Tibial artery (tissue), 4 donors: ENCODE results near the gene PFDN5.

Experiments used
- DNase-seq, 2 donors: peaks; one replicate each; pipeline ENCODE4 v3.0.0-alpha.2; 2019
- H3K27ac ChIP-seq, 2 donors: fragments of 200-600 bp; sonication (generic) in 1 of 2; 1 replicate in 1 of 2; 2 replicates in 1 of 2; pipeline ENCODE4 v1.5.1; 2018 to 2019; ENCODE audit warnings: mild to moderate bottlenecking in 1 of 2
- H3K27me3 ChIP-seq, 2 donors: fragments of 200-600 bp; sonication (generic) in 1 of 2; one replicate each; pipeline versions ENCODE4 v1.5.1 to v1.6.0; 2016 to 2019
- H3K36me3 ChIP-seq, 3 donors: fragments of 200-600 bp; sonication (generic) in 2 of 3; one replicate each; pipeline ENCODE4 v1.5.1; 2016 to 2019; ENCODE audit warnings: mild to moderate bottlenecking in 2 of 3
- H3K4me1 ChIP-seq, 4 donors: fragments of 200-600 bp; sonication (generic) in 2 of 4; 1 replicate in 3 of 4; 2 replicates in 1 of 4; pipeline ENCODE4 v1.5.1; 2016 to 2019
- H3K4me3 ChIP-seq, 2 donors: fragments of 200-600 bp; sonication (generic) in 1 of 2; 1 replicate in 1 of 2; 2 replicates in 1 of 2; pipeline ENCODE4 v1.5.1; 2018 to 2019; ENCODE audit warnings: mild to moderate bottlenecking in 2 of 2
- H3K9me3 ChIP-seq, 3 donors: fragments of 200-600 bp; sonication (generic) in 1 of 3; one replicate each; pipeline ENCODE4 v1.5.1; 2016 to 2019
- intact Hi-C: fragments of 100-400 bp; cut with DNase I; formaldehyde crosslinking; loops from one replicate; pipeline ENCODE4 v1.15.0; 2023; ENCODE audit warnings: low total_unique reads
- TF ChIP-seq, protein P1 (sequence below), 2 experiments: fragments of 200-600 bp in 1 of 2; fragments of 450-650 bp in 1 of 2; IDR thresholded peaks; one replicate each; pipeline ENCODE4 v1.5.1; 2017 to 2019; ENCODE audit warnings: antibody characterized with exemption in 2 of 2, mild to moderate bottlenecking in 1 of 2, moderate library complexity in 1 of 2

PFDN5 gene

DNA sequence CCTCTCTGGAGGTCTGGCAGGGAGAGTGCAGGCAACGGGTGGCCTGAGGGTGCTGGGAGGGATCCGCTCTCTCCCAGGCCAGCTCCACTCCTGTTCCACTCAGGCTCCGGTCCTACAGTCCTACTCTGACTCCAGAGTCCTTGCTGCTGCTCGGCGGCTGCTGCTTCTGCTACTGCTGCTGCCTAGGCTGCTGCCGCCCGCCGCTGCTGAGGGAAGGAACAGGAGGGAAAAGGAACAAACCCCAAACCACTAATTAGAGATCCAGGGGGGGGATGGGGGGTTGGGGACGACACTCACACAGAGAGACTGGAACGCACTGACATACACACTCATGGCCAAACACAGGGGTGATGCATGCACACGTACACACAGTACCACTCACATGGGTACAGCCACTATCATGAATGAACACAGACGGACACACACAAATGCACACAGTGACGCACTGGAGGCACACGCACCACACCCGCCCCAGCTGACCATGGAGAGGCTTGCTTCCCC is 40.9 kb downstream of the PFDN5 start, which contains the start of gene SP7:
Gene SP7 (minus strand): TSS at position 174 of the 501 bp plus-strand sequence. CDS start 708 bp downstream, outside the sequence.
- H3K27me3 ChIP-seq = peaks cover 0 to 71% of the 10 kb centered on the region in 2 donors
- no peaks in the 10 kb centered on the region for H3K36me3 ChIP-seq
- no peak within 1 kb of the TSS for H3K4me3 ChIP-seq
- intact Hi-C loops = no loop called here
- no peaks in the 10 kb centered on the region for H3K4me1 ChIP-seq
- TF ChIP-seq, protein P1, sequence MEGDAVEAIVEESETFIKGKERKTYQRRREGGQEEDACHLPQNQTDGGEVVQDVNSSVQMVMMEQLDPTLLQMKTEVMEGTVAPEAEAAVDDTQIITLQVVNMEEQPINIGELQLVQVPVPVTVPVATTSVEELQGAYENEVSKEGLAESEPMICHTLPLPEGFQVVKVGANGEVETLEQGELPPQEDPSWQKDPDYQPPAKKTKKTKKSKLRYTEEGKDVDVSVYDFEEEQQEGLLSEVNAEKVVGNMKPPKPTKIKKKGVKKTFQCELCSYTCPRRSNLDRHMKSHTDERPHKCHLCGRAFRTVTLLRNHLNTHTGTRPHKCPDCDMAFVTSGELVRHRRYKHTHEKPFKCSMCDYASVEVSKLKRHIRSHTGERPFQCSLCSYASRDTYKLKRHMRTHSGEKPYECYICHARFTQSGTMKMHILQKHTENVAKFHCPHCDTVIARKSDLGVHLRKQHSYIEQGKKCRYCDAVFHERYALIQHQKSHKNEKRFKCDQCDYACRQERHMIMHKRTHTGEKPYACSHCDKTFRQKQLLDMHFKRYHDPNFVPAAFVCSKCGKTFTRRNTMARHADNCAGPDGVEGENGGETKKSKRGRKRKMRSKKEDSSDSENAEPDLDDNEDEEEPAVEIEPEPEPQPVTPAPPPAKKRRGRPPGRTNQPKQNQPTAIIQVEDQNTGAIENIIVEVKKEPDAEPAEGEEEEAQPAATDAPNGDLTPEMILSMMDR (IDR thresholded peaks at IDR 0.05) = no peak
- H3K9me3 ChIP-seq = no peaks in the 10 kb centered on the region
- no peak for DNase-seq
- no peak within 1 kb of the TSS for H3K27ac ChIP-seq

DNA sequence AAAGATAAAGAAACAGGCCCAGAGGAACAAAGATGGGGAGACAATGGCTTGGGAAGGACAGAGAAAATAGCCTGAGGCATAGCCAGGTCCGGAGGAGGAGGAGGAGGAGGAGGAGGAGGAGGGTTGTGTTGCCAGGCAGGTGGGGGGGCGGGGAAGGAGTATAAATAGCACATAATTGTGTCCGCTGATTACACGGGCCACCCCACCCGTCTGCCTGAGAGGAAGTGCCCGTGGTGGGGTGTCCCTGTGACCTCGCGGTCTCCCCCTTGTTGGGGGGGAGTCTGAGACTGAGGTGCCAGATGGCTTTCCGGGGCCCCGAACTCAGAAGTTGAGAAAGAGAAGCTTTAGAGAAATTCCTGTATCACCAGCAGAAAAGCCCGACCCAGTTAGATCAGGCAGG is 42.7 kb downstream of the PFDN5 start:
- H3K4me1 ChIP-seq = no peaks in the 10 kb centered on the region
- H3K27me3 ChIP-seq = peaks cover 0 to 58% of the 10 kb centered on the region in 2 donors
- intact Hi-C loops = no loop called here
- no peaks in the 10 kb centered on the region for H3K36me3 ChIP-seq
- no peak for DNase-seq
- H3K9me3 ChIP-seq = no peaks in the 10 kb centered on the region
- TF ChIP-seq, protein P1 (IDR thresholded peaks at IDR 0.05) = no peak
- no peak overlapping the region for H3K4me3 ChIP-seq
- no peak overlapping the region for H3K27ac ChIP-seq

DNA sequence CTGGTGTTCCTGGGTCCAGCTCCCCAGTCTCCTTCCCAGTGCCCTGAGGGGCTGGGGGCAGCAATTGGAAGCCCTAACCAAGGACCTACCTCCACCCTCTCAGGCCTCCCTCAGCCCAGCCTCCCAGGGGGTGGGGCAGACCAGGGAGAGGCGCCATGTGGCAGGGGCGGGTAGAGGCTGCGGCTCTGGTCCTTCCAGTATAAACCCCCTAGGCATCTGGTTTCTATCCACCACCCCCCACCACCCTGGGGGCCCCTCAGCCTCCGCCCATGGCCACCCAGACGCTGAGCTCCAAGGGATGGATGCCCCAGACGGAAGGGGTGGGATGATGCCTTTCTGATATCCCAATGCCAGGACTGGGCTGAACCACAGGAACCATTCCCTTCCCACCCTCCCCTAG is 43.6 kb downstream of the PFDN5 start:
- intact Hi-C loops = no loop called here
- TF ChIP-seq, protein P1 (IDR thresholded peaks at IDR 0.05) = no peak
- H3K9me3 ChIP-seq = no peaks in the 10 kb centered on the region
- no peak overlapping the region for H3K4me3 ChIP-seq
- no peaks in the 10 kb centered on the region for H3K36me3 ChIP-seq
- no peak for DNase-seq
- peaks cover 0 to 49% of the 10 kb centered on the region in 2 donors for H3K27me3 ChIP-seq
- no peaks in the 10 kb centered on the region for H3K4me1 ChIP-seq
- H3K27ac ChIP-seq = no peak overlapping the region

DNA sequence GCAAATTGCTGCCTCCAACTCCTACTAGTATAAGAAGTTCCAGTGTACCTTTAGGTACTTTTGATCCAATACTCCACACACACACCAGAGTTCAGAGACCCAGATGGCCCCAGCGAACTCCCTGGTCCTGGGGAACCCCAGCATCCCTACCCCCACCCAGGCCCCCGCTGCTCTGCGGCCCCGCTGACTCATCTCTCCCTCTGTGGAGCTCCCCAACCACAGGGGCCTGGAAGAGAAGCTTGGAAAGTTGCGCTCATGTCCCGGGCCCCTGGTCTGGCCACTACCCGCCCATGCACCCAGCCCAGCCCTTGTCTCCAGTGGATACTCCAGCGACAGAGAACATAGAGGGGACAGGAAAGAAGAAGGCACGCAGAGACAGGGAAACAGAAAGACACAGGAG is 45.1 kb downstream of the PFDN5 start:
- DNase-seq = no peak
- peaks cover 0 to 35% of the 10 kb centered on the region in 2 donors for H3K27me3 ChIP-seq
- H3K27ac ChIP-seq = no peak overlapping the region
- H3K36me3 ChIP-seq = no peaks in the 10 kb centered on the region
- intact Hi-C loops = no loop called here
- H3K4me1 ChIP-seq = peaks cover 0 to 7% (median 6%) of the 10 kb centered on the region in 4 donors
- H3K9me3 ChIP-seq = no peaks in the 10 kb centered on the region
- H3K4me3 ChIP-seq = no peak overlapping the region
- TF ChIP-seq, protein P1 (IDR thresholded peaks at IDR 0.05) = no peak

DNA sequence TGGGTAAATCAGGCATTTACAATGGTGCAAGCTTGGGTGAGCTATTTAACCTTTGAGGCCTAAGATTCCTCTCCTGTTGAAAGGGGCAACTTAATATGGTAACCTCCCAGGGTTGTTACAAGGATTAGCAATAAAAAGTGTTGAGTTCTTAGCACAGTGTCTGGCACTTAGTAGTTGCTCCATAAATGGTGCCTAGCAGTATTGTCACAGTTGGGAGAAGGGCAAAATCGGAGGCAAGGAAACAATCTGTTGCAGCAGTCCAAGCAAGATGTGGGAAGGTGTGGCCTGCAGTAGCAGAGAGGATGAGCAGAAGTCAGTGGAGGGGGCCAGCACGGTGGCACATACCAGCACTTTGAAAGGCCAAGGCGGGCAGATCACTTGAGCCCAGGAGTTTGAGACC is 48.1 kb downstream of the PFDN5 start:
- Histone ChIP-seq H3K4me3 (no peak overlapping the region), H3K27ac (no peak overlapping the region), H3K4me1 (peaks cover 0 to 14% (median 12%) of the 10 kb centered on the region in 4 donors), H3K27me3 (peaks cover 0 to 5% of the 10 kb centered on the region in 2 donors), H3K9me3 (no peaks in the 10 kb centered on the region), H3K36me3 (no peaks in the 10 kb centered on the region)
- intact Hi-C loops = no loop called here
- no peak for DNase-seq
- TF ChIP-seq, protein P1 (IDR thresholded peaks at IDR 0.05) = no peak

DNA sequence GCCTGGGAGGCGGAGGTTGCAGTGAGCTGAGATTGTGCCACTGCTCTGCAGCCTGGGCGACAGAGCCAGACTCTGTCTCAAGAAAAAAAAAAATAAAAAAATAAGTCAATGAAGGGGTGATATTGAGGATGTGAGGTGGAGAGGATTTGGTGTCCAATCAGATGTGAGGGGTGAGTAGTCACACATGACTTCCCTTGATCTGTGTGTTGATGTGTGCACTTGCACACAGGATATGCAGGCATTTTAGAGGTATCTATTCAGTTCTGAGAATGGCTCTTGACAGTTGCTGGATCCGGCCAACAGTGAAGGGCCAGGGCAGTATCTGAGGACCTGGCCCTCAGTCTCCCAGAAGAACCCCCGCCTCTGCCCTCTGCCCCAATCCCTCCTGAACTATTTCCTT is 48.6 kb downstream of the PFDN5 start:
- no peak for DNase-seq
- Histone ChIP-seq H3K4me3 (no peak overlapping the region), H3K4me1 (peaks cover 0 to 14% (median 12%) of the 10 kb centered on the region in 4 donors), H3K36me3 (no peaks in the 10 kb centered on the region), H3K27ac (no peak overlapping the region), H3K27me3 (no peaks in the 10 kb centered on the region), H3K9me3 (no peaks in the 10 kb centered on the region)
- TF ChIP-seq, protein P1 (IDR thresholded peaks at IDR 0.05) = no peak
- intact Hi-C loops = loop anchor here (2.0 kb wide), 1 partner anchor 19 kb away; no protein-coding TSS in a partner anchor
